LHCN-M2 (cell line): ENCODE results near the gene MINK1. TPM values are rescaled to one million over a fixed set of nuclear protein-coding genes. Genes with fewer than 3 reads are reported as not detected.

Source experiments
- DNase-seq: peaks from one replicate; pipeline ENCODE4 v3.0.0-alpha.2; 2012; ENCODE audit warnings: low read depth
- polyA plus RNA-seq: library from polyadenylated mRNA; unstranded; fragments of >200 nt; gene quantifications from one replicate; pipeline ENCODE4 v1.2.1, GENCODE V29; 2012; ENCODE audit warnings: missing spikeins
- total RNA-seq: library from RNA; depleted of rRNA; stranded (reverse); fragments of >200 nt; gene quantifications from 2 replicates; pipeline ENCODE4 v1.2.3, GENCODE V29; 2014; rRNA removed

The MINK1 gene
- 26.7 and 33.6 TPM in 2 replicates for total RNA-seq
- polyA plus RNA-seq: 32.3 TPM

- peak; percentile 91 for DNase-seq
Observed at GRCh38 chr17:4833178-4833940, at the start of gene MINK1. Gene MINK1, plus strand, starts transcription at chr17:4833340. Its CDS starts 244 bp downstream, at chr17:4833584.

- no peak for DNase-seq
Observed at GRCh38 chr17:4785311-4786105, 47.6 kb upstream of the MINK1 start.

DNA sequence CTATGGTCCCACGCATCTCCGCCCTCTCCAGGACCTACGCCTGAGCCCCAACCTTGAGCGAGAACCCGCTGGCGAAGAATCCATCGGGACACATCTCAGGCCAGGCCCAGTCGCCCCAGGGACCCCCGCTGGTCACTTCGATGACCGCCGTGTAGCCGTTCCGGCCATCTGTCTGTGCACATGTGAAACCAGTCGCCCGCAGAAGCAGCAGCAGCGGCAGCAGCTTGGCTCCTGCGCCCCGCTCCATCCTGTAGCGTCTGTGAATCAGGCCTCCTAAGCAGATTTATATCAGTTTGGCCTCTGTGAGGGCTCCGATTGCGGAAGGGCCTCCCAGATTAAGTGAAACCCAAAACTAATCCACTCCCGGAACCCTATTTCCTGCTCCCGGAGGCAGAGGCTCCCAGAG lies 47.0 kb upstream of the MINK1 start, which contains the start of gene VMO1:
VMO1 (minus strand) TSS at position 259 of the 406 bp plus-strand sequence; CDS start at position 247, 12 bp downstream.
- peak; percentile 44 for DNase-seq

DNA sequence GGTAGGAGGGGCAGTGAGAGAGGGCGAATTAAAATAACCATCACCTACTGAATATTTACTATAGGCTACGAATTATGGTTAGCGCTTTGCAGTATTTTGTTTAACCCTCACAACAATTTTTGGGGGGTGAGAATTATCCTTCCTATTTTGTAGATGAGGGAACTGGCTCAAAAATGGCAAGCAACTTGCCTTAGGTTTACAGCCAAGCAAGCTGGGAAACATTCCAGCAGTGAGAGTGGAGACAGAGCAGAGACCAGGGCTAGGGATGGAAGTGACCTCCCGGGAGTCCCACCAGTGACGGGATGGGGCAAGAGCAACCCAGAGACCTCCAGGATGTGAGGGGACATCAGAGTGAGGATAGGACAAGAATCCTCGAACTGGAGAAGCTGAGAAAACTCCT lies 46.6 kb upstream of the MINK1 start:
- no peak for DNase-seq

DNA sequence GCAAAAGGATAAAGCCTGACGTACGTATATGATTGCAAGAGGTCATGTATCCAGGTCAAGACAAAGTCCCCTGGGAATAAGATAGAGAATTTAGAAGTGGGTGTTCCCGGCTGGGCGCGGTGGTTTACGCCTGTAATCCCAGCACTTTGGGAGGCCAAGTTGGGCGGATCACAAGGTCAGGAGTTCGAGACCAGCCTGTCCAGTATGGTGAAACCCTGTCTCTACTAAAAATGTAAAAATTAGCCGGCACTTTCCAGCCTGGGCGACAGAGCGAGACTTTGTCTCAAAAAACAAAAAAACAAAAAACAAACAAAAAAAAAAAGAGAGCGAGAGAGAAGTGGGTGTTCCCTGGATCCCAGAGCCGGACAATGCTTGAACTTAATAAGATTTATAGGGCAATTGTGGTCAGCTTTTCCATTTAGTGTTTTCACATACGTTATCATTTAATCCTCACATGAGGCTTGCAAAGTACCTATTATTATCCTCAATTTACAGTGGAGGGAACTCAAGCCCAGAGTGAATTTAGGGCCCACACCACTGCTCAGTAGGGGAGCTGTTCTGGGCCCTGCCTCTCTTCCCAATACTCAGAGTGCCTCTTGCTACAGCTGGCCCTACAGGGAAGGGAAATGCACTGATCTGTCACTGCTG lies 44.9 kb upstream of the MINK1 start:
- DNase-seq: no peak

DNA sequence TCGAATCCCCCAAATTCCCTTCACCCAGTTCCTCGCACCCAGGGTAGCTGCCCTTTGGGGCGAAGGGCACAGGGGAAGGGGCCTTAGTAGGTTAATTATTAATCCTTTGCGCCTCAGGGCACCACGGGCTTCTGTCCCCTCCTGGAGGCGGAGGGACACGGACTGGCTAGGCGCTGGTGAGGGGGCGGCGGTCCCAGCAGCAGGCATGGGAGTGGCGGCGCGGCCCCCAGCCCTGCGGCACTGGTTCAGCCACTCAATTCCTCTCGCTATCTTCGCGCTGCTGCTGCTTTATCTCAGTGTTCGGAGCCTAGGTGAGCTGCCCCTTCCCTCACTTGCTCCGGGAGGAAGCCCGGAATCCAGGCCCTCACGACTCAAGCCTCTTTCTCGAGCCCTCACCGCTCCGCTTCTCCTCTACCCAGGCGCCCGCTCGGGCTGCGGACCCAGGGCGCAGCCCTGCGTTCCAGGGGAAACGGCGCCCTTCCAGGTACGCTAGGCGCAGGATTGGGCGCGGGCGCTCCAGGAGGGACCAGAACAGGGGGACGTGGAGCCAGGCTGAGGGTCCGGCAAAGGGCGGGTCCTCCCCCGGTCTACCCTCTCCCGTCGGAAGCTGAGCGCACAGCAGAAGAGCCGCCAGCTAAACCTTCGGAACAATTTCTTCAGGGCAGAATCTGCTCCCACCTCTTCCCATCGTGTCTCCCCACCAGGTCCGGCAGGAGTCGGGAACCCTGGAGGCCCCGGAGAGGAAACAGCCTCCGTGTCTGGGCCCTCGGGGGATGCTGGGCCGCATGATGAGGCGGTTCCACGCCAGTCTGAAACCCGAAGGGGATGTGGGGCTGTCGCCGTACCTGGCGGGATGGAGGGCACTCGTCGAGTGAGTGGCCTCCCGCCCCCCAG lies 44.1 kb upstream of the MINK1 start, which contains the start of gene GLTPD2:
GLTPD2 (plus strand) TSS at position 158 of the 894 bp plus-strand sequence; CDS start at position 206, 48 bp downstream.
- DNase-seq: no peak

DNA sequence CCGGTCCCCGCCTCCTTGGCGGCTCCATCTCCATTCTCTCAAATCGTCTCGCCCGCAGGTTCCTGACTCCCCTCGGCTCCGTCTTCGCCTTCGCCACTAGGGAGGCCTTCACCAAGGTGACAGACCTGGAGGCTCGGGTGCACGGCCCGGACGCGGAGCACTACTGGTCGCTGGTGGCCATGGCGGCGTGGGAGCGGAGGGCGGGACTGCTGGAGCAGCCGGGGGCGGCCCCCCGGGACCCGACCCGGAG lies 43.5 kb upstream of the MINK1 start:
- no peak for DNase-seq

GRCh38 chr17:4789951-4790704 lies 43.0 kb upstream of the MINK1 start:
- peak; percentile 92 for DNase-seq

DNA sequence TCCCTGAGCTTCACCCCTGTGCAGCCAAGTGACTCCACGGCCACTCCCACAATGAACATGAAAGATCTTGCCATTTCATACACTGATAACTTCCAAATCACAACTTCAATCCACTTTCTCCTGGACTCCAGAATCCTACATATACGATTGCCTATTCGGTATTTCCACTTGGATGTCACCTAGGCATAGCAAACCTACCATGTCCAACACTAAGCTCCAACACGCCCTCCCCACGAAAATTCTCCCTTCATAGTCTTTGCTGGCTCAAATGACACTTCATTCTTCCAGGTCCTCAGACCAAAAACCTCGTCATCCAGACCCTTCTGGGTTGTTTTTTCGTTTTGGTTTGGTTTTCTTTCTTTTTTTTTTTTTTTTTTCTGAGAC lies 42.4 kb upstream of the MINK1 start:
- no peak for DNase-seq

- no peak for DNase-seq
Observed at GRCh38 chr17:4795168-4795567, 38.0 kb upstream of the MINK1 start.

GRCh38 chr17:4796552-4796920 lies 36.6 kb upstream of the MINK1 start:
- DNase-seq: peak; percentile 29

GRCh38 chr17:4800462-4801196 lies 32.5 kb upstream of the MINK1 start:
- no peak for DNase-seq

- DNase-seq: no peak
Observed at GRCh38 chr17:4802228-4802627, 30.9 kb upstream of the MINK1 start, which contains the start of gene C17orf114. Gene C17orf114, minus strand, starts transcription at chr17:4802328.

- DNase-seq: no peak
Observed at GRCh38 chr17:4806456-4806776, 26.7 kb upstream of the MINK1 start.

DNA sequence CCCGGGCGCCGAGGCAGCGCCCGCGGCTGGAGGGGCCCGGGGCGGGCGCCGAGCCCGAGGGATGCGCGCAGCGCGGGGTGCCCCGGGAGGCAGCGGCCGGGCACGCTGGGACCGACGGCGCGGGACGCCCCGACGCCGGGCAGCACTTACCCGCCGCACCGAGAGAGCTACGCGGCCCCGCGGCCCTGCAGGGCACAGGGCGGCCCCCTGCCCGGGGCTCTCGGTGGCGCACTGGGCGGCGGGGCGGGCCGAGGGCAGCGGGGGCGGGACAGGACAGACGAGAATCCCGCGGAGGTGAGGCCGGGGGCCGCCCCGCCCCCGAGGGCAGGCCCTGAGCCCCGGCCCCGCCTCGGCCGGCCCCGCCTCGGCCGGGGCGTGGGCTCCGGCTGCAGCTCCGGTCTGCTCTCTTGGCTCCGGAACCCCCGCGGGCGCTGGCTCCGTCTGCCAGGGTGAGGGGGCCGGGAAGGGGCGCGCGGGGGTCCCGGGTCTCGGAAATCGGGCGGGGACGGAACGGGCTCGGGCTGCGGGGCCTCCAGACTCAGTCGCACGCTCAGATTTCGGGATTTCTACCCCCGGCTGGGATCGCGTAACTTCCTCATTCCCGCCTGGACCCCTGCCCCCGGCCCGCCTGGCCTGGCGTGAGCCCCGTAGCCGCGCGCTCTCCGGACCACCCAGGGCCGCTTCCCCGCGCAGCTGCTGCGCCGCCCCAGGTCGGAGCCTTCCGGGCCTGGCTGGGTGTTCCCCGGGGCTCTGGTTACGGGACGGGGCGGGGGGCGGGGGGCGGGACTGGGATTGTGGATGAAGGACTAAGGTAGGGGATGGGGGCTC lies 26.1 kb upstream of the MINK1 start, which contains the start of gene PLD2:
PLD2 (plus strand) TSS at position 376 of the 828 bp plus-strand sequence. CDS start 621 bp downstream, outside the sequence.
- peak; percentile 69 for DNase-seq

DNA sequence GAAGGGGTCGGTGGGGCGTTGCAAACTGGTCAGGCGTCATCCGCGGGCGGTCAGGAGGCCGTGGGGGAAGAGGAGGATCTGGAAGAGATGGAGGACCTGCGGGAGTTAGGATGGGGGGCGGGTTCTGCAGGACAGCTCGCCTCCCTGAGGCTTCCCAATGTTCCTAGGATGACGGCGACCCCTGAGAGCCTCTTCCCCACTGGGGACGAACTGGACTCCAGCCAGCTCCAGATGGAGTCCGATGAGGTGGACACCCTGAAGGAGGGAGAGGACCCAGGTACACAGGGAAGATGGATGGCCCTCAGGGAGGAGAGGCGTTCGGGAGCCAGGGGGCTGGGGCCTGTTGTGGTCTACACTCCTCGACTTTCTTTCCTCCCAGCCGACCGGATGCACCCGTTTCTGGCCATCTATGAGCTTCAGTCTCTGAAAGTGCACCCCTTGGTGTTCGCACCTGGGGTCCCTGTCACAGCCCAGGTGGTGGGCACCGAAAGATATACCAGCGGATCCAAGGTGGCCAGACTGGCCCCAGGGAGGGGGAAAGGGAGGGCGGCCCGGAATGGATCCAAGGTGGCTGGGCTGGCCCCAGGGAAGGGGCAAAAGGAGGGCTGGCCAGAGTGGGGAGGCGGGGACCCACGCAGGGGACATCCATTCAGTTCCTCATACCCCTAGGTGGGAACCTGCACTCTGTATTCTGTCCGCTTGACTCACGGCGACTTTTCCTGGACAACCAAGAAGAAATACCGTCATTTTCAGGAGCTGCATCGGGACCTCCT lies 25.3 kb upstream of the MINK1 start:
- DNase-seq: no peak

DNA sequence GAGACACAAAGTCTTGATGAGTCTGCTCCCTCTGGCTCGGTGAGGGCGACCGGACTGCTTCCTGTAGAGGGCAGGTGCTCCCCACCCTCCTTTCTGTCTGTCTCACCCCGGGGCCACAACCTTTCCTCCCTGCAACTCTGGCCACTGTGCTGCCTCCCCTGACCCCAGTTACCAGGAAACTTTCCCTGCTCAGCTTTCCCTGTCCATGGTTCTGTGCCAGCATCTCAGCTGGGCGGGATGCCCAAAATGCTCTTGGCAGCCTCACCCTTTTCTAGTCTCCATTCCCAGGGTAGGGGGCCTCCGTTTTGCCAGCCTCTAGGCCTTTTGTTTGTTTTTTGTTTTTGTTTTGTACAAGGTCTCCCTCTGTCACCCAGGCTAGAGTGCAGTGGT lies 24.8 kb upstream of the MINK1 start:
- no peak for DNase-seq

- DNase-seq: no peak
Observed at GRCh38 chr17:4810696-4811290, 22.3 kb upstream of the MINK1 start.
